Measurements from ENCODE around the gene YRDC. TPM values are rescaled to one million over a fixed set of nuclear protein-coding genes. Genes with fewer than 3 reads are reported as not detected.
"Not testable (repeated sequence)": the region's sequence is repeated elsewhere in the genome, so short reads cannot be mapped to it uniquely, and the experiment has no call there.

Gene YRDC
- total RNA-seq, 1 donor from 2014 or later: 9.7 TPM

DNA sequence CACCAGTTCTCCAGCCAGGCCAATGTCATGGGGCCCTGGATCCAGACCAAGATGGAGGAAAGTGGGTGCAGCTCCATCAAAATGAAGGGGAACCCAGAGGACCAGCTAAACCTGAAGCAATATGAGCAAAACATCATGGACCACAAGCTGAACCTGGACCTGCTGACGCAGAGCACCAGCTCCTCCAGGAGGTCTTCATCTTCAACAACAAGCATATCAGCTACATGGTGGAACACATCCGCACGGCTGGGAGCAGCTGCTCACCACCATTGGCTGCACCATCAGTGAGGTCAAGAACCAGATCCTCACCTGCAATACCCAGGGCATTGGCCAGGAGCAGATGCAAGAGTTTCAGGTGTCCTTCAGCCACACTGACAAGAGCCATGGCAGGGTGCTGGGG is 29.4 kb downstream of the YRDC start:
- H3K36me3 ChIP-seq: no peaks in the 10 kb centered on the region
- DNase-seq (ENCODE audit: low spot score in 2 of 2): no peak
- H3K27me3 ChIP-seq: no peaks in the 10 kb centered on the region
- H3K27ac ChIP-seq: no peak overlapping the region
- TF ChIP-seq, protein P1, sequence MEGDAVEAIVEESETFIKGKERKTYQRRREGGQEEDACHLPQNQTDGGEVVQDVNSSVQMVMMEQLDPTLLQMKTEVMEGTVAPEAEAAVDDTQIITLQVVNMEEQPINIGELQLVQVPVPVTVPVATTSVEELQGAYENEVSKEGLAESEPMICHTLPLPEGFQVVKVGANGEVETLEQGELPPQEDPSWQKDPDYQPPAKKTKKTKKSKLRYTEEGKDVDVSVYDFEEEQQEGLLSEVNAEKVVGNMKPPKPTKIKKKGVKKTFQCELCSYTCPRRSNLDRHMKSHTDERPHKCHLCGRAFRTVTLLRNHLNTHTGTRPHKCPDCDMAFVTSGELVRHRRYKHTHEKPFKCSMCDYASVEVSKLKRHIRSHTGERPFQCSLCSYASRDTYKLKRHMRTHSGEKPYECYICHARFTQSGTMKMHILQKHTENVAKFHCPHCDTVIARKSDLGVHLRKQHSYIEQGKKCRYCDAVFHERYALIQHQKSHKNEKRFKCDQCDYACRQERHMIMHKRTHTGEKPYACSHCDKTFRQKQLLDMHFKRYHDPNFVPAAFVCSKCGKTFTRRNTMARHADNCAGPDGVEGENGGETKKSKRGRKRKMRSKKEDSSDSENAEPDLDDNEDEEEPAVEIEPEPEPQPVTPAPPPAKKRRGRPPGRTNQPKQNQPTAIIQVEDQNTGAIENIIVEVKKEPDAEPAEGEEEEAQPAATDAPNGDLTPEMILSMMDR (IDR thresholded peaks at IDR 0.05): no peak
- H3K4me3 ChIP-seq: no peak overlapping the region
- H3K9me3 ChIP-seq: no peaks in the 10 kb centered on the region
- no peaks in the 10 kb centered on the region for H3K4me1 ChIP-seq
- intact Hi-C loops (cut with DNase I): no loop called here

DNA sequence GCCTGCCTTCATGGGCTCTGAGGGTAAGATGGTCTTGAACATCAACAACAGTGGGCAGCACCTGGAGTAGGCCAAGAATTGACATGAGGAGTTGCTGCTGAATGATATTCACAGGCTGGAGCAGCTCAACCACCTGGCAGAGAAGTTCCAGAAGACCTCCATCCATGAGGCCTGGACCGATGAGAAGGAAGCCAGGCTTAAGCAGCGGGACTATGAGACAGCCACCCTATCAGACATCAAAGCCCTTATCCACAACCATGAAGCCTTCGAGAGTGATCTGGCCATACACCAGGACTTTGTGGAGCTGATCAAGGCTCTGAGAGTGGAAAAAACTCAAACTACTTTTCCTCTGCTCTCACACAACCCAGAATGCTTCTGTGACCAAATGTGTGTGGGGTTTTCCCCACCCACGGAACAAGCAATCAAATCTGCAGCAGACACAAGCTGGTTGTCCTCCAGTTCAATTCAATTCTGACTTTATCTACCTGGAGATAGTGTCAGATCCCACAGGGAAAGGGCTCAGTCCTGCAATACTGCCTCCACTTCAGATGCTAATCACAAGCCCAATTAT is 31.0 kb downstream of the YRDC start:
- H3K9me3 ChIP-seq: no peaks in the 10 kb centered on the region
- no peak overlapping the region for H3K27ac ChIP-seq
- H3K36me3 ChIP-seq: no peaks in the 10 kb centered on the region
- H3K4me1 ChIP-seq: no peaks in the 10 kb centered on the region
- no peaks in the 10 kb centered on the region for H3K27me3 ChIP-seq
- intact Hi-C loops (cut with DNase I): no loop called here
- peak in 1 of 2 donors; percentile 25 for DNase-seq (ENCODE audit: low spot score in 2 of 2)
- H3K4me3 ChIP-seq: no peak overlapping the region
- TF ChIP-seq, protein P1 (IDR thresholded peaks at IDR 0.05): no peak

- H3K9me3 ChIP-seq; intact Hi-C loops (cut with DNase I); DNase-seq (ENCODE audit: low spot score in 2 of 2); H3K4me3 ChIP-seq; H3K27ac ChIP-seq; H3K4me1 ChIP-seq; H3K27me3 ChIP-seq; H3K36me3 ChIP-seq: not testable (repeated sequence)
Observed at GRCh38 chr1:37771440-37771839, 36.6 kb downstream of the YRDC start.

- TF ChIP-seq, protein P1 (IDR thresholded peaks at IDR 0.05): no peak
- no peak overlapping the region for H3K27ac ChIP-seq
- intact Hi-C loops (cut with DNase I): no loop called here
- H3K9me3 ChIP-seq: no peaks in the 10 kb centered on the region
- no peak for DNase-seq (ENCODE audit: low spot score in 2 of 2)
- no peaks in the 10 kb centered on the region for H3K36me3 ChIP-seq
- no peak overlapping the region for H3K4me3 ChIP-seq
- no peaks in the 10 kb centered on the region for H3K4me1 ChIP-seq
- H3K27me3 ChIP-seq: peaks cover 15% of the 10 kb centered on the region
Observed at GRCh38 chr1:37767488-37767887, 40.5 kb downstream of the YRDC start.

DNA sequence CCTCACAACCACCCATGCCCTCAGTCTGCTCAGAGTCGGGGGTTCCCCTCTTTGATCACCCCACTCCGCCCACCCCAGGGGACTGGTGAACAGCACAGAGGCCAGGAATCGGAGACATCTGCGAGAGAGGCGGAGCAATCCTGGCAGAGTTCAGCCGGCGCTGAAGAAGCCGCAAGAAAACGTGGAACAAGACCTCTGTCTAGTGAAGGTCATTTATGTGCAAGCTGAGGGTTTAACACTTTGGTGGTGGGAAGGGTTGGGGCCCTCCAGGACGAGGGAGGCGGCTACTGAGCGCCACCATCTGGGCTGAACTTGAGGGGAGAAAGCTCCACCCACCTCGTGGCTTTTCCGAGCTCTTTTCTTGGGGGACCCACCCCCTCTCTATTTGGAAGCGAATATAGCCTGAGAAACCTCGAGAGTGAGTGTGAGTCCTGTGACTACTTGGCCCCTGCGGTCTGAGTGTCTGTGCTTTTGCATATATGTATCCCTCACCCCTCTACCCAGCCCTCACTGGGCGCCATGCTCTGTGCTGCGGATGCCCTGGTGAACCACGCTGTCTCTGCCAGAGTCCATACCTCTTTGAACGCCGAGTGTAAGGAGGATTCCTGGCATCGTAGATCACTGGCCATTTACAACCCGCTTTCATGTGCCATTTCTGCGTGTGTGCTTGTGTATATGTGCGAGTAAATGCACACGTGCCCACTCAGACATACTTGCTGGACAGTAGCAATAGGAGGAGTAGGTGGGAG is 41.9 kb downstream of the YRDC start:
- H3K4me1 ChIP-seq: no peaks in the 10 kb centered on the region
- no peaks in the 10 kb centered on the region for H3K9me3 ChIP-seq
- no peak overlapping the region for H3K4me3 ChIP-seq
- H3K27ac ChIP-seq: no peak overlapping the region
- TF ChIP-seq, protein P1 (IDR thresholded peaks at IDR 0.05): no peak
- H3K36me3 ChIP-seq: no peaks in the 10 kb centered on the region
- peaks cover 15% of the 10 kb centered on the region for H3K27me3 ChIP-seq
- no peak for DNase-seq (ENCODE audit: low spot score in 2 of 2)
- intact Hi-C loops (cut with DNase I): no loop called here

GRCh38 chr1:37764888-37765441 is 43.0 kb downstream of the YRDC start, which contains the start of gene EPHA10:
Gene EPHA10, minus strand, starts transcription at chr1:37765120. Its CDS starts 54 bp downstream, at chr1:37765066.
- H3K27me3 ChIP-seq: peaks cover 15% of the 10 kb centered on the region
- no peak for DNase-seq (ENCODE audit: low spot score in 2 of 2)
- TF ChIP-seq, protein P1 (IDR thresholded peaks at IDR 0.05): no peak
- no peaks in the 10 kb centered on the region for H3K9me3 ChIP-seq
- no peaks in the 10 kb centered on the region for H3K4me1 ChIP-seq
- intact Hi-C loops (cut with DNase I): no loop called here
- H3K27ac ChIP-seq: no peak within 1 kb of the TSS
- H3K4me3 ChIP-seq: no peak within 1 kb of the TSS
- no peaks in the 10 kb centered on the region for H3K36me3 ChIP-seq
